GM21737 (cell line): ENCODE data around the gene UPK3BL2.
"Not testable (repeated sequence)": the region's sequence is repeated elsewhere in the genome, so short reads cannot be mapped to it uniquely, and the experiment has no call there.

Experiments used
- ATAC-seq: cut with Tn5 transposase; IDR thresholded peaks from one replicate; pipeline ENCODE4 v1.9.1; 2021; ENCODE audit warnings: mild to moderate bottlenecking, moderate library complexity; ENCODE audit not compliant: unreplicated experiment

Gene UPK3BL2

GRCh38 chr7:102543596-102543995 lies at the start of gene UPK3BL2:
UPK3BL2 (minus strand) TSS chr7:102543696; CDS start chr7:102543636, 60 bp downstream.
- not testable (repeated sequence) for ATAC-seq

- ATAC-seq = peak; percentile 48
These were observed 49.1 kb upstream of the UPK3BL2 start for GRCh38 chr7:102592477-102593019.

- not testable (repeated sequence) for ATAC-seq
These were observed 46.4 kb upstream of the UPK3BL2 start for GRCh38 chr7:102589857-102590256.

GRCh38 chr7:102583495-102583894 lies 40.0 kb upstream of the UPK3BL2 start:
- ATAC-seq = not testable (repeated sequence)

GRCh38 chr7:102581722-102582121 lies 38.2 kb upstream of the UPK3BL2 start:
- not testable (repeated sequence) for ATAC-seq

- not testable (repeated sequence) for ATAC-seq
These were observed 35.0 kb upstream of the UPK3BL2 start for GRCh38 chr7:102578486-102578885.

GRCh38 chr7:102577315-102578240 lies 34.1 kb upstream of the UPK3BL2 start:
- not testable (repeated sequence) for ATAC-seq

- ATAC-seq = not testable (repeated sequence)
These were observed 32.9 kb upstream of the UPK3BL2 start for GRCh38 chr7:102576363-102576762.

- ATAC-seq = not testable (repeated sequence)
These were observed 31.1 kb upstream of the UPK3BL2 start for GRCh38 chr7:102574607-102575006.

- peak; percentile 93 for ATAC-seq
These were observed 29.1 kb upstream of the UPK3BL2 start, which contains the start of gene POLR2J3 for GRCh38 chr7:102572261-102573239. POLR2J3 (minus strand) TSS chr7:102572583; CDS start chr7:102572521, 62 bp downstream.

- not testable (repeated sequence) for ATAC-seq
These were observed 25.1 kb upstream of the UPK3BL2 start for GRCh38 chr7:102568620-102569019.

GRCh38 chr7:102550808-102551422 lies 7.4 kb upstream of the UPK3BL2 start, which contains the start of gene SPDYE2:
SPDYE2 (plus strand) TSS chr7:102551226; CDS start chr7:102553256, 2,030 bp downstream.
- ATAC-seq = not testable (repeated sequence)

- ATAC-seq = peak; percentile 72
These were observed 2.9 kb upstream of the UPK3BL2 start for GRCh38 chr7:102546353-102546752.

GRCh38 chr7:102545288-102545687 lies 1.8 kb upstream of the UPK3BL2 start:
- not testable (repeated sequence) for ATAC-seq

- ATAC-seq = not testable (repeated sequence)
These were observed 876 bp upstream of the UPK3BL2 start for GRCh38 chr7:102544372-102544771.

- not testable (repeated sequence) for ATAC-seq
These were observed 725 bp downstream of the UPK3BL2 start for GRCh38 chr7:102542771-102543170.

GRCh38 chr7:102542083-102542482 lies 1.4 kb downstream of the UPK3BL2 start:
- not testable (repeated sequence) for ATAC-seq

- ATAC-seq = not testable (repeated sequence)
These were observed 2.9 kb downstream of the UPK3BL2 start for GRCh38 chr7:102540604-102541003.

- not testable (repeated sequence) for ATAC-seq
These were observed 8.4 kb downstream of the UPK3BL2 start for GRCh38 chr7:102535062-102535615.

GRCh38 chr7:102532127-102532526 lies 11.4 kb downstream of the UPK3BL2 start:
- ATAC-seq = not testable (repeated sequence)
